MG63 (cell line): ENCODE results near the gene BST2. TPM values are rescaled to one million over a fixed set of nuclear protein-coding genes. Genes with fewer than 3 reads are reported as not detected.
"Not testable (repeated sequence)": the region's sequence is repeated elsewhere in the genome, so short reads cannot be mapped to it uniquely, and the experiment has no call there.

Source experiments
- DNase-seq: peaks from one replicate; pipeline ENCODE4 v3.0.0-alpha.2; 2020
- H3K27me3 ChIP-seq: fragments of 250-450 bp; sonication (Bioruptor Pico); 2 replicates; pipeline ENCODE4 v1.5.1; 2020; ENCODE audit warnings: mild to moderate bottlenecking, moderate library complexity
- H3K36me3 ChIP-seq: fragments of 250-450 bp; sonication (Bioruptor Pico); 2 replicates; pipeline ENCODE4 v1.5.1; 2020; ENCODE audit warnings: mild to moderate bottlenecking, moderate library complexity
- H3K4me3 ChIP-seq: fragments of 250-450 bp; sonication (Bioruptor Pico); 2 replicates; pipeline ENCODE4 v1.5.1; 2020; ENCODE audit warnings: mild to moderate bottlenecking, moderate library complexity
- H3K9me3 ChIP-seq: fragments of 250-450 bp; sonication (Bioruptor Pico); 2 replicates; pipeline ENCODE4 v1.5.1; 2020; ENCODE audit warnings: mild to moderate bottlenecking, moderate library complexity
- total RNA-seq: library from RNA; depleted of rRNA; stranded (reverse); fragments of >200 nt; shearing (Covaris generic); gene quantifications from 2 replicates; pipeline ENCODE4 v1.2.3, GENCODE V29; 2014; ENCODE audit warnings: low replicate concordance; rRNA removed

BST2 gene
- total RNA-seq, 1 experiment from 2014 or later, result 138 TPM

DNA sequence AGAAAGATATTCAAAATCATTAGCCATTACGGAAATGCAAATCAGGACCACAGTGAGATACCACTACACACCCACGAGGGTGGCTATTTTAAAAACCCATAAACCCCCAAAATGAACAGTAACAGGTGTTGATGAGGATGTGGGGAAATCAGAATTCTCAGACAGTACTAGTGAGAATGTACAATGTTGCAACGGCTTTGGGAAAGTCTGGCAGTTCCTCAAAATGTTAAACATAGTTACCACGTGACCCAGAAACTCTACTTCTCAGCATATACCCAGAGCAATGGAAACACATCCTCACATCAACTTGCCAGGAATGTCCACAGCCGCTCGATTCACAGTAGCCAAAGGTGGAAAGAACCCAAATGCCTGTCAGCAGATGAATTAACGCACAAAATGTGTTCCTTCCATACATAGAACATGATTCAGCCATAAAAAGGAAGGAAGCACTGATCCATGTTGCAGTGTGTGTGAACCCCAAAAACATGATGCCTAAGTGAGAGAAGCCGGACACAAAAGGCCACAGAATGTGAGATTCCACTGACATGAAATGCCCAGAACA lies 35.3 kb downstream of the BST2 start:
- DNase-seq, result no peak
- no peaks in the 10 kb centered on the region for H3K36me3 ChIP-seq
- H3K9me3 ChIP-seq, result no peaks in the 10 kb centered on the region
- H3K4me3 ChIP-seq, result no peak overlapping the region
- H3K27me3 ChIP-seq, result peaks cover 2% of the 10 kb centered on the region; the same call in 1 of the 2 replicates

DNA sequence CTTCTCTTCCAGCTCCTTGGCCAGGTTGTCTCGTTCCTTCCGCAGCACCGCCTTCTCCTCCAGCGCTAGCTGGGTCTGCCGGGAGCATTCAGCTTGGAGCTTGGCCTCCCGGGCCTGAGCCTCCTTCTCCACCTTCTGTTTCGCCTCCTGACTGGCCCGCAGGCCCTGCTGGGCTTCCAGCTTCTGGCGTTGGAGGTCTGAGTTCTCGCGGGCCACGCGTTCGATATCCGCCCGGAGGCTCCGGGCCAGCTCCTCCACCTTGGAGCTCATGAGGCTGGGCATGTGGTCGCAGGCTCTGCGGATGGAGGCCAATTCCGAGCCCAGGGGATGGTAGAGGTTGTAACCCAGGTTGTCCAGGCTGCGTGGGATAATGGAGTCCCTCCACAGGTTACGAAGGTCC lies 40.1 kb downstream of the BST2 start:
- Histone ChIP-seq H3K9me3 (no peaks in the 10 kb centered on the region), H3K36me3 (no peaks in the 10 kb centered on the region), H3K27me3 (peaks cover 2% of the 10 kb centered on the region; the same call in 1 of the 2 replicates), H3K4me3 (no peak overlapping the region)
- no peak for DNase-seq

DNA sequence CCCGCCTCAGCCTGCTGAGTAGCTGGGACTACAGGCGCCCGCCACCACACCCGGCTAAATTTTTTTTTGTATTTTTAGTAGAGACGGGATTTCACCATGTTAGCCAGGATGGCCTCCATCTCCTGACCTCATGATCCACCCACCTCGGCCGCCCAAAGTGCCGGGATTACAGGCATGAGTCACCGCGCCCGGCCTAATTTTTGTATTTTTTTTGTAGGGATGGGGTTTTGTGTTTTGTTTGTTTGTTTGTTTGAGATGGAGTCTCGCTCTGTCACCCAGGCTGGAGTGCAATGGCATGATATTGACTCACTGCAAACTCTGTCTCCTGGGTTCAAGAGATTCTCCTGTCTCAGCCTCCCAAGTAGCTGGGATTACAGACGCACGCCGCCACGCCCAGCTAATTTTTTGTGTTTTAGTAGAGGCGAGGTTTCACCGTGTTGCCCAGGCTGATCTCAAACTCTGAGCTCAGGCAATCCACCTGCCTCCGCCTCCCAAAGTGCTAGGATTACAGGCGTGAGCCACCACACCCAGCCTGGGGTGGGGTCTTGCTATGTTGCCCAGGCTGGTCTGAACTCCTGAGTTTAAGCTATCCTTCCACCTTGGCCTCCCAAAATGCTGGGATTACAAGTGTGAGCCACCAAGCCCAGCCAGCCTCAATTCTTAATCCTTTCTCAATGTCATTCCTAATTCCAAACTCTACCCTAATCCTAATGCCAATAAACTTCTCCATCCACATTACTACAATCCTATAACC lies 41.4 kb downstream of the BST2 start:
- H3K36me3 ChIP-seq, H3K27me3 ChIP-seq, DNase-seq, H3K4me3 ChIP-seq, H3K9me3 ChIP-seq: not testable (repeated sequence)

DNA sequence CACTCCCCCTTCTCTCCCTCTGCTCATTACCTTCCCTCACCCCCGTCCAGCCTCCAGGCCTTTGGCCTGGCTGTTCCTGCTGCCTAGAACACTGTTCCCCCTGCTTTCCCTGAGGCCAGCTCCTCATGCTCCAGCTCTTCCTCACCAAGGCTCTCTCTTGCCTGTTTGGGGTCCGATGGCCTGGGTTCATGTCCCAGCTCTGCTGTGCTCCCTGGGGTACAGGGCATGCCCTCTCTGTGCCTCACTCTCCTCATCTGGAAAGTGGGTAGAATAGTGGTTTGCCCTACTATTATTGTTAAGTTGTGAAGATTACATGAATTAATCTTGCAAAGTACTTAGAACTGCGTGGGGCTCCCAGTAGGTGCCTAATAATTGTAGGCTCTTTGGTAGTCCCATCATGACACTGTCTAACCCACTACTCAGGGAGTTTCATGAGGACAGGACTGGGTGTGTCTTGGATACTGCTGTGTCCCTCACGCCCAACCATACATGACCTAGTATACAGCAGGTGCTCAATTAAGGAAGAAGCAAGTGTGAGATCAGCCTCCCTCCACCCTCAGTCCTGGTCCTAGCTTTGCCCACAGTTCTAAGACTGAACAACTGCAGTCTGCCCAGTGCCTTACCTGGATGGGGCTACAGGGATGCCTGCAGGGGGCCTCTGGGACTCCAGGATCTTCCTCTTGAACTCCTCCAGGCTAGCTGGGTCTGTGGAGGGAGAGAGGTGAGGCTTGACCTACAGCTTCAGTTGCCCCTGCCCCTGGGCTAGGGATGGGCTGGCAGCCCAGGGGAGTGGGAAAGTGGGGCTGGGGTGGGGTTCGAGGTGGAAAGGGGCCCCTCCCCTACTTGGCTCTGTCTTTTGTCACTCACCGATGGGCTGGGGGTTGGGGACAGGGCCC lies 45.3 kb downstream of the BST2 start:
- DNase-seq, result no peak
- Histone ChIP-seq H3K4me3 (no peak overlapping the region), H3K27me3 (no peaks in the 10 kb centered on the region), H3K36me3 (no peaks in the 10 kb centered on the region), H3K9me3 (no peaks in the 10 kb centered on the region)

DNA sequence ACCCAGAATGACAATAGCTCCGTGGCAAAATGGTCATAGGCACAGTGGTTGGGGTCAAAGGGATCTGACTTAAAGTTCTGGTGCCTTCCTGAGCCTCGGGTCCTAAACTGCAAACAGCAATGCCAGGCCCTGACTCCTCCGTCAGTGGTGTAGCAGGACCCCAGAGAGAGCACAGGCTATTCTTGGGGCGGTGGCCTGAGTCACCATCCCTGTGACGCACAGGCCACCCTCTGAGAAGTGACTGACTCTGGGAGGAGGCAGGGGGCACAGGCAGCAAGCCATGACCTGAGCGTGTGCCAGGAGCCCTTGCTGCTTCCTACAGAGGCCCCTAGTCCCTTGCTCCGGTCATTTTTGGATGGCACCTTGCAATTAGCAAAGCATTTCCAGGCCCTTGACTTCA lies 47.0 kb downstream of the BST2 start:
- peak; percentile 39 for DNase-seq
- H3K27me3 ChIP-seq, result no peaks in the 10 kb centered on the region
- H3K36me3 ChIP-seq, result no peaks in the 10 kb centered on the region
- H3K4me3 ChIP-seq, result no peak overlapping the region
- H3K9me3 ChIP-seq, result no peaks in the 10 kb centered on the region

DNA sequence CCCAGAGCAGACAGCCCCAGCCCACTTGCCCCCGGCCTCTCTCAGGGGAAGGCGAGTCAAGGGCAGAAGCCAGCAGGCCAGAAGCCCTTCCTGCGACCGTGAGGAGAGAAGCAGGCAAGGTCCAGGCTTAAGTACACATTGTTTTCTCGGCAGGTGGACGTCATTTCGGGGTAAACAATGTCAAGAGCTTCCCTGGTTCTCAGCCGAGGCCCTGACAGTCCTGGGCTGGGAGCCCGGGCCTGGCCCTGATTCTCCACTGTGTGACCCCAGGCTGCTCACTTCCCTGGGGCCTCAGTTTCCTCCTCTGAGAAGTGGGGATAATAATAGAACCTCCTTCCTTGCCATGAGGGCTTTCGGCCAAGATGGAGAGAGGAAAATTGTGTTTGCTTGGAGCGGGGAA lies 47.7 kb downstream of the BST2 start:
- no peak for DNase-seq
- H3K27me3 ChIP-seq, result no peaks in the 10 kb centered on the region
- no peaks in the 10 kb centered on the region for H3K9me3 ChIP-seq
- no peaks in the 10 kb centered on the region for H3K36me3 ChIP-seq
- no peak overlapping the region for H3K4me3 ChIP-seq

DNA sequence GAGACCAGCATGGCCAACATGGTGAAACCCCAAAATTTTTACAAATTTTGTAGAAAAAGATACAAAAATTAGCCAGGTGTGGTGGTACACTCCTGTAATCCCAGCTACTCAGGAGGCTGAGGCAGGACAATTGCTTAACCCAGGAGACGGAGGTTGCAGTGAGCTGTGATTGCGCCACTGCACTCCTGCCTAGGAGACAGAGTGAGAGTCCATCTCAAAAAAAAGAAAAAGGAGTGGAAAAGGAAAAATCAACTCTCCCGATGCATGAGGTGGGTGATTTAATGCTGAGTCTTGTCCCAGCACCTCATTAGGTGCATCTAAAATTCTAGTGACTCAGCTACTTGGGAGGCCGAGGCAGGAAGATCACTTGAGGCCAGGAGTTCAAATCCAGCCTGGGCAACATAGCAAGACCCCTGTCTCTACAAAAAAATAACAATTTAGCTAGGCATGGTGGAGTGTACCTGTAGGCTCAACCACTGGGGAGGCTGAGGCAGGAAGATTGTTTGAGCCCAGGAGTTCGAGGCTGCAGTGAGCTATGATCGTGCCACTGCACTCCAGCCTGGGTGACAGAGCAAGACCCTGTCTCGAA lies 48.3 kb downstream of the BST2 start:
- Histone ChIP-seq H3K4me3 (no peak overlapping the region), H3K36me3 (no peaks in the 10 kb centered on the region)

DNA sequence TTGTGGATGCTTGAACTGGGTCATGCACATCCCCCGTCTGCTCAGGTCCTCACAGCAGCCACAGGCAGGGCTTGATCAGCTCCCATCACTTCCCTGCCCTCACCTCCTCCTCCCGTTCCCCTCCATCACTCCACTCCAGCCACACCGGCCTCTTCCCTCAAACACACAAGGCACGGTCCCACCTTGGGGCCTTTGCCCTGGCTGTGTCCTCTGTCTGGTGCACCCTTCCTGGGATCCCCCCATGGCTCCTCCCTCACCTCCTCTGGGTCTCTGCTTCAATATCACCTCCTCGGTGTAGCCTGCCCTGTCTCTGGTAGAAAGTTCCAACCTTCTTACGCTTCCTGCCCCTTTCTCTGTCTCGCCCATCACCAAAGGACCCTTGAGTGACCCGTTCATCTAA lies 52.0 kb downstream of the BST2 start:
- Histone ChIP-seq H3K36me3 (no peaks in the 10 kb centered on the region), H3K4me3 (no peak overlapping the region), H3K9me3 (no peaks in the 10 kb centered on the region), H3K27me3 (no peaks in the 10 kb centered on the region)
- no peak for DNase-seq

More for the DNA sequence above, 48.3 kb downstream of the BST2 start:
- Histone ChIP-seq H3K27me3 (no peaks in the 10 kb centered on the region), H3K9me3 (no peaks in the 10 kb centered on the region)
- no peak for DNase-seq

Other genes starting within 250 kb of the BST2 start
- gene USE1, start 190.3 kb downstream of the BST2 start, total RNA-seq, result 63.4 and 77.0 TPM in 2 replicates
- 2.8 and 7.8 TPM in 2 replicates for gene OCEL1, start 179.4 kb downstream of the BST2 start, total RNA-seq
- gene NR2F6, start 159.7 kb downstream of the BST2 start, total RNA-seq, result 87.8 and 95.5 TPM in 2 replicates
- gene USHBP1, start 140.9 kb downstream of the BST2 start, total RNA-seq, result not detected in 2 replicates
- 112 and 258 TPM in 2 replicates for gene BABAM1, start 138.2 kb downstream of the BST2 start, total RNA-seq
- 0.10 and 0.46 TPM in 2 replicates for gene ANKLE1, start 123.7 kb downstream of the BST2 start, total RNA-seq
- 1.3 TPM in 1 of 2 replicates, not detected in the other for gene ABHD8, start 102.2 kb downstream of the BST2 start, total RNA-seq
- 17.2 and 26.2 TPM in 2 replicates for gene MRPL34, start 99.8 kb downstream of the BST2 start, total RNA-seq
- gene DDA1, start 96.1 kb downstream of the BST2 start, total RNA-seq, result 9.1 and 11.6 TPM in 2 replicates
- 1.4 and 3.6 TPM in 2 replicates for gene ANO8, start 70.8 kb downstream of the BST2 start, total RNA-seq
- 23.2 and 25.7 TPM in 2 replicates for gene GTPBP3, start 68.1 kb downstream of the BST2 start, total RNA-seq
- not detected in 2 replicates for gene PLVAP, start 28.3 kb downstream of the BST2 start, total RNA-seq
- gene CCDC194, start 11.4 kb downstream of the BST2 start, total RNA-seq, result not detected in 2 replicates
- gene MVB12A, start 14.4 kb upstream of the BST2 start, total RNA-seq, result 28.8 and 78.4 TPM in 2 replicates
- gene TMEM221, start 43.0 kb upstream of the BST2 start, total RNA-seq, result not detected in 2 replicates
- gene NXNL1, start 55.3 kb upstream of the BST2 start, total RNA-seq, result not detected in 2 replicates
- 6.3 and 6.5 TPM in 2 replicates for gene SLC27A1, start 64.9 kb upstream of the BST2 start, total RNA-seq
- gene PGLS, start 106.0 kb upstream of the BST2 start, total RNA-seq, result 87.7 and 149 TPM in 2 replicates
- gene COLGALT1, start 150.0 kb upstream of the BST2 start, total RNA-seq, result 146 and 155 TPM in 2 replicates